GM18511 (cell line): ENCODE data around the gene TADA2B.
"Not testable (repeated sequence)": the region's sequence is repeated elsewhere in the genome, so short reads cannot be mapped to it uniquely, and the experiment has no call there.

Source experiments
- ATAC-seq: cut with Tn5 transposase; IDR thresholded peaks from one replicate; pipeline ENCODE4 v1.9.1; 2021; ENCODE audit warnings: mild to moderate bottlenecking, moderate library complexity; ENCODE audit not compliant: unreplicated experiment

TADA2B gene

GRCh38 chr4:7076696-7077082 is 33.5 kb downstream of the TADA2B start:
- no peak for ATAC-seq

DNA sequence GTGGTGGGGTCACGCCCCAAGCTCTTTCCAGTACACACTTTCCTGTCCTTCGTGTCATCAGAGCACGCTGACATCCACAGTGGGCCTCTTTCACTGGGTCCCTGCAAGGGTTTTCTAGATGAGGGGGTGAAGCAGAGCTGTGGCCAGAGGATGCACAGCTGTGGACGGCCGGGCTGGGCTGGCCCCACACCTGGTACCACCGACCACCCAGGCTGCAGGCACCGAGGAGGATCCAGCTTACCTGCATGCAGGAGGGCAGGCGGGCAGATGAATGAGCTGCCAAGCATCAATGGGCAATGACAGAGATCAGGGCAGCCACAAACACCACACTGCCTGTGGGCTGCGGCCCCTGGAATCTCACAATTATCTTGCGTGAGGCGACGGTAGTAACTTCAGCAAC is 34.2 kb downstream of the TADA2B start:
- ATAC-seq: no peak

- ATAC-seq: no peak
Measured at GRCh38 chr4:7078025-7078424, 34.9 kb downstream of the TADA2B start.

DNA sequence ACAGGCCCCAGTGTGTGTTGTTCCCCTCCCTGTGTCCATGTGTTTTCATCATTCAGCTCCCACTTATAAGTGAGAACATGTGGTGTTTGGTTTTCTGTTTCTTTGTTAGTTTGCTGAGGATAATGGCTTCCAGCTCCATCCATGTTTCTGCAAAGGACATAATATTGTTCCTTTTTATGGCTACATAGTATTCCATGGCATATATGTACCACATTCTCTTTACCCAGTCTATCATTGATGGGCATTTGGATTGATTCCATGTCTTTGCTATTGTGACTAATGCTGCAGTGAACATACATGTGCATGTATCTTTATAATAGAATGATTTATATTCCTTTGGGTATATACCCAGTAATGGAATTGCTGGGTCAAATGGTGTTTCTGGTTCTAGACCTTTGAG is 36.3 kb downstream of the TADA2B start:
- ATAC-seq: not testable (repeated sequence)

DNA sequence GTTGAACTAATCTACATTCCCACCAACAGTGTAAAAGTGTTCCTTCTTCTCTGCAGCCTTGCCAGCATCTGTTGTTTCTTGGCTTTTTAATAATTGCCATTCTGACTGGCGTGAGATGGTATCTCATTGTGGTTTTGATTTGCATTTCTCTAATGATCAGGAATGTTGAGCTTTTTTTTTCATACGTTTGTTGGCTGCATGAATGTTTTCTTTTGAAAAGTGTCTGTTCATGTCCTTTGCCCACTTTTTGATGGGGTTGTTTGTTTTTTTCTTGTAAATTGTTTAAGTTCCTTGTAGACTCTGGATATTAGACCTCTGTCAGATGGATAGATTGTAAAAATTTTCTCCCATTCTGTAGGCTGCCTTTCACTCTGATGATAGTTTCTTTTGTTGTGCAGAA is 36.7 kb downstream of the TADA2B start:
- not testable (repeated sequence) for ATAC-seq

- no peak for ATAC-seq
Measured at GRCh38 chr4:7083597-7084563, 40.7 kb downstream of the TADA2B start.

GRCh38 chr4:7084564-7084961 is 41.4 kb downstream of the TADA2B start:
- not testable (repeated sequence) for ATAC-seq

GRCh38 chr4:7086384-7086783 is 43.2 kb downstream of the TADA2B start:
- no peak for ATAC-seq

DNA sequence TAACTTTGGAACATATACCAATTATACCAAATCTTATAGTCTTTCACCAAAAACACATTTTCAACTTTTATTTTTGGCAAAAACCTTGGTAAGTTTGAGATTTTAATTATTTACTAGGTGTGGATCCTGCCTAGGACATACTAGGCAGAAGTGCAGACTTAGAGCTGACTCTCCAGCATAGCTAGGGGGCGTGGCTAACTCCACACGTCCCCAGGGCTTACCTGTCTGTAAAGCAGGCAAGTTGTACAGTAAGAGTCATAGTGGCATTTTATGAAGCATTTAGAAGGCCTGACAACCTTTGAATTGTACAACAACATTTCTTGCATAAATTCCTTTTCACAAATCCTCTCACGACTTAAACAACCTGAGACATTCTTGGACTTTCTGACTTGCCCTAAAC is 43.9 kb downstream of the TADA2B start:
- no peak for ATAC-seq

DNA sequence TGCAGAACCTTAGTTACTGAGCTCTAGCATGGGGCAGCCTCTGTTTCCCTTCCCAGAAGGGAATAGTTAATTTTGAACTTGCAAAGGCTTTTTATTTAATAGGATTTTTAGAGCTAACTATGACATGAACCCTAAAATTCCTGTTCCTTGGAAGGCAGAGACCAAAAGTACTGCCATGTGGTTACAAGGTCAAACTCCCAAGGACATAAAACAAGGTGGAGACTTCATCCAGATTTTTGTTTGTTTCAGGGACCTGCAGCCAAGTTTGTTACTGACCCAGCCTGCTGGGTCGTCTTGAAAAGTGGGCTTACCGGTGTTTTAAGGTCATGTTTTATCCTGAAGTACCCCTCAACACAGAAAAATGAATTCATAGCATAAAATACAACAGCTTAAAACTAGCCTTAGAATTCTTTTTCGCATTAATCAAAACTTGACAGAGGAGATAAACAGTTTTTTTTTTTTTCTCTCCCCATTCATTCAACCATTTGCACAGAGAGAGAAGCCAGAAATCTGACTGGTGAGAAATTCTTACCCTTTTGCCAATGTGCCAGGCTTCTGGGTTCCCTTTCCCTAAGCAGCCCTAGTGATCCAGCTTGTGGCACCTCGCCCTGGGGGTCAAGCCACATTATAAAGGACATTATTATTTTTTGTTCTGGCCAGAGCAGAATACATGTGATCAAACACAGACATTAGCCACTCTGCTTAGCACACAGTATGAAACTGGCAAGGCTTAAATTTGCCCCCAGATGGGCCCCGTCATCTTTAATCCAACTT is 46.2 kb downstream of the TADA2B start:
- no peak for ATAC-seq

DNA sequence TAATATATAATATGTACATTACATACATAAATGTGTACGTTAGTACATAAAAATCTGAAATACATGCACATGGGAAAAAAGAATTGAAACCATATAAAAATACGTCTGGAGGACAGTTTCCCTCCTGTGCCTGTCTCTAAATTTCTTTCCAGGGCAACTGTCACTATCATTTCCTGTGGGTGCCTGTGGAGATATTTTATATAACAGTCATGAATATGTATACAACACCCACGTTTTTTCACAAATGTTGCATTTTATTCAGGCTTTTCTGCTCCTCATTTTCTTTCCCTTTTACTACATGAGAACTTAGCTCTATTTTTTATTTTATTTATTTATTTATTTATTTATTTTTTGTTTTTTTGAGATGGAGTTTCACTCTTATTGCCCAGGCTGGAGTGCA is 48.9 kb downstream of the TADA2B start:
- no peak for ATAC-seq

GRCh38 chr4:7094916-7095315 is 51.7 kb downstream of the TADA2B start:
- no peak for ATAC-seq

DNA sequence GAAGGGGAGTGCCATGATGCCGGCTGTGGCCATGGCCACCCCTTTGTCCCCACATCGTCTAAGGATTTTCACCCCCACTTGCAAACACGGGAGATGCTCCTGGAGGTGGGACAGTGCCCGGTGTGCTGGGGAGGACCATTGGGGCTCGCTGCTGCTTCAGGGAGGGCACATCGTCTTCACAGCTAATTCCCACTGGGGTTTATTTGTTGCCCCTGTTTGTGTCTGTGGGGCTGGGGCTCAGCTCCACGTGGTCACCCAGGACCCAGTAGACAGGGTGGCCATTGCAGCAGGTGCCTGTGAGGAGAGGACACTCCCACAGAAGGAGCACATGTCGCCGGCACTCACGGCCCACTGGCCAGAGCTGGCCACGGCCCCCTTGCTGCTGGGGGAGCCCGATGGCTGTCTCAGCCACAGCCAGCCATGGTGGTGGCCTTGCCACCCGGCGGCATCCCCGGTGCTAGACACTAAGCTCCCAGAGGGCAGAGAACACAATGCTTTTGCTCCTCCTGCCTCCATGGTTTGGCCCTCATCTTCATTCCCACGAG is 52.5 kb downstream of the TADA2B start:
- no peak for ATAC-seq

- no peak for ATAC-seq
Measured at GRCh38 chr4:7096236-7096635, 53.1 kb downstream of the TADA2B start.

DNA sequence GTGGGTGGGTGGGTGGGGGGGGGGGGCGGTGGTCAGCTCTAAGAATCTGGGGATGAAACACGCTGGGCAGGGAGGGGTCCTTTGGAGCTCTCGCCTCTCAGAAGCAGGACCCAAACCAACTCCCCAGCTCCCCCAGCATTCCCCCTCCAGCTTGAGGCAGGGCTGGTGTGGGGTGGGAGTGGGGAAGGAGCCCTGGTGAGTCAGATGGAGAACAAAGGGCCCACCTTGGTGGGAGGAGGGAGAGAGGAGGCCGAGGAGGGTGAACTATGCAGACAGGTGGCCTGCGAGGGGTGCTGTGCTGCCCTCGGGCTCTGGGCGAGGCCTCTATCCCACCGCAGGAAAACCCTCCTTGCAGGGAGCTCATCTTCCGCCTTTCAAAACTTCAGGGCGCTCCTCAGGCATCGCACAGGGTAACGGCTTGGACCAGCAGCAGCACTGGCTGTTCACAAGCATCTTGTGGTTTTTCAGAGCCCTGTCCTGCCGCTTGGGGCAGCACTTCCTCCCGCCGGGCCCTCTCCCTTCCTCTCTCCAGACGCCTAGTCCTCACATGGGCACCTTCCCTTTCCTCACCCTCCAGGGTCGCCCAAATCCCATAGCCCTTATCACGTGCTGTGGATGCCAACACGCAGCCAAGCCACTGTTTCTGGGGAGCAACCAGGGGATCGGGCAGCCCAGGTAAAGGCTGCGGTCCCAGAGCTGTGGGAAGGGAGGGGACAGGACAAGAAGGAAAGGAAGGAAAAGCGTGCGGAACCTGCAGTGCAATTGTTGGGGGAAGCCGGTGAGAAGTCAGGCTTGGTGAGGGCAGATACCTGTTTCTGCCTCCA is 58.7 kb downstream of the TADA2B start:
- peak; percentile 81 for ATAC-seq

DNA sequence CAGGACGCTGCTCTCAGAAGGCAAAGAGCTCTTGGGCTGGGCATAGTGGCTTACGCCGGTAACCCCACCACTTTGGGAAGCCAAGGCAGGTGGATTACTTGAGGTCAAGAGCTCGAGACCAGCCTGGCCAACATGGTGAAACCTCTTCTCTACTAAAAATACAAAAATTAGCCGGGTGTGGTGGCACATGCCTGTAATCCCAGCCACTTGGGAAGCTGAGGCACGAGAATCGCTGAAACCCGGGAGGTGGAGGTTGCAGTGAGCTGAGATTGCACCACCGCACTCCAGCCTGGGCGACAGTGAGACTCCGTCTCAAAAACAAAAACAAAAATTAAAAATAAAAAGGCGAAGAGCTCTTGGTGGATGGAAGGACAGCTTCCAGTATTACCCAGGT is 59.3 kb downstream of the TADA2B start:
- ATAC-seq: peak; percentile 16

DNA sequence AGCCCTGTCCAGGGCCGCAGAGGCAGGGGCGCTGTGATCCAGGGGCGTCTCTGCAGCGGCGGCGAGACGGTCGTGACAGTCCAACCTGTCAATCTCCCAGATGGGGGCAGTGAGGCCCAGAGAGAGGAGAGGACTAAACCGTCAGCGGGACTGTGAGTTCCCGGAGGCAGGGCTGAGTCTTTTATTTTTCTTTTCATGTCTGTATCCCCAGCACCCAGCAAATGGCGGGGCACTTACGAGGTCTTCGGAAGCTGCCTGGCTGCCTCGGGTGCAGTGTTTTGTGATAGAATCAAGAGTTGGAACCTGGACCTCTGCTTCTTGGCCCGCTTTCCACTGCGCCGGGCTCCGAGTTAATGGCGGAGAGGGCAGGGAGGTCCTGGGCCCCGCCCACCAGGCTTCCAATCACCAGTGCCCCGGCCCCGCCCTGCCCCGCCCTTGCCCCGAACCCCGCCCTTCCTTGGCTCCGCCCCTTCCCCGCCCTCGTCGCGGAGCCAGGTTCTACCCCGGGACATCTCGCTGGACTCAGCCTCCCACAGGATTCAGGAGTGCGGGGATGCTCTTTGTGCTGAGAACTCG is 59.9 kb downstream of the TADA2B start:
- peak; percentile 82 for ATAC-seq

DNA sequence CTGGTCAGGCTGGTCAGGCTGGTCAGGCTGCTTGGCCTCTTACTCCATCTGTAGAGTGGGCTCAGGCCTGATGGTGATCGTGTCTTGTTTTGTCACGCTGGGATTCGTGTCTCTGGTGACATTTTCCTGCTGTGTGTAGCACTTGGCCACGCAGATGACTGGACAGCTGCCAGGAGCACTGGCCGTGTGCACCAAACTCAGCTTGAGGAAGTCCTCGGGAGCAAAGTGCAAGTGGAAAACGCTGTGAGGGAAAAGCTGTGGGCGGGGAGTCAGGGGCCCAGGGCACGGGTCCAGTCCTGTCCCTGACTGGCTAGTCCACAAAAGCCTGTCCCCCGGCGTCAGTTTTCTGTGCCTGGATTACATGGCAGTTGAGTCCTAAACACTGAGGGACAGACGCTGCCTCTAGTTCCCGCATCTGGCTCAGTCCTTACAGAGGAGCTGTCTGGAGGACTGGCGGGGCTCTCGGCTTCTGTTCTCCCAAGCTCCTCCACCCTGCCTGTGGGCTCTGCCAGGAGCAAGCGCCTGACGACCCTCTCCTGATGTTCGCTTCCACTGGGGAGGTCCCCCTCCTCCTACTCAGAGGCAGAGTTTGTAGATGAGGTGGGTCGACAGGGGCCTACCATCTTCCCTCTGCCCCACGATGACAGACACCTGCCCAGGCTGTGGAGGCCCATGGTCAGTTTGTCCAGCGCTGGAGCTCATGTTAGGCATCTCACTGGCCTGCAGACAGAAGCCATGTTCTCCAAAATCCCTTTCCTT is 60.6 kb downstream of the TADA2B start:
- ATAC-seq: no peak

DNA sequence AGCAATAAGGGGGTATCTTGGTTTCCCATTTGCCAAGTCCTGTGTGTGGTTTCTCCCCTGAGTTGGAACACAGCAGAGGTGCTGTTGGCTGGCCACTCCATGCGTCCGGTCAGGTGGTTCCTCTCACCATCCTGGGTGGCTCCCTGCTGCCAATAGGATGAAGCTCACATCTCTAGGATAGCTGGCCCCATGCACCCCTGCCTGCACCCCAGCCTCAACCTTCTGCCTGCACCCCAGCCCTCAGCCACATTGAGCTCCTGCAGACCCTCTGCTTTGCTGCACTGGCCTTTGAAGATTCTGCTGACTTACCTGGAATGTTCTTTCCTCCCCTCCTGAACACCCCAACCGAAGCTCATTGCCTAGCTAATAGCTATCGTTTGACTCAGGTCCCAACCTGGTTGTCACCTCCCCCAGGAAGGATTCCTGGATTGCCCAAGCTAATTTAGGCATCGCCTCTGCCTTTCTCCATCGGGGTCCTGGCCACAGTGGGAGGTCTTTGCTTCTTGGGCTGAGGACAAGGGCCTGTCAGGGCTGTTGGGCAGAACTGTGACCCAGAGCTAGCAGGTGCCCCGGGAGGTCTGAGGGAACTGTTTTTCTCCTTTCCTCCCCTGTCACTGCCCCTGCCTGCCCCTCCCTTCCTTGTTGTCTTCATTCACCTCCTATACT is 61.3 kb downstream of the TADA2B start:
- ATAC-seq: no peak
